Stimulated activated CD4-positive, alpha-beta T cell treated with anti-CD3 and anti-CD28 coated beads, Interleukin-4, amount 100 ng/mL, for 4 hours (primary cell): ENCODE measurements around the gene BICDL2.
A peak's percentile ranks its signal among the peaks of the same experiment; 100 is the strongest.
"Not testable (repeated sequence)": the region's sequence is repeated elsewhere in the genome, so short reads cannot be mapped to it uniquely, and the experiment has no call there.

ENCODE experiments used
- DNase-seq, 2 experiments: peaks; one replicate each; pipeline ENCODE4 v3.0.0-alpha.2; 2020

BICDL2 gene, protein sequence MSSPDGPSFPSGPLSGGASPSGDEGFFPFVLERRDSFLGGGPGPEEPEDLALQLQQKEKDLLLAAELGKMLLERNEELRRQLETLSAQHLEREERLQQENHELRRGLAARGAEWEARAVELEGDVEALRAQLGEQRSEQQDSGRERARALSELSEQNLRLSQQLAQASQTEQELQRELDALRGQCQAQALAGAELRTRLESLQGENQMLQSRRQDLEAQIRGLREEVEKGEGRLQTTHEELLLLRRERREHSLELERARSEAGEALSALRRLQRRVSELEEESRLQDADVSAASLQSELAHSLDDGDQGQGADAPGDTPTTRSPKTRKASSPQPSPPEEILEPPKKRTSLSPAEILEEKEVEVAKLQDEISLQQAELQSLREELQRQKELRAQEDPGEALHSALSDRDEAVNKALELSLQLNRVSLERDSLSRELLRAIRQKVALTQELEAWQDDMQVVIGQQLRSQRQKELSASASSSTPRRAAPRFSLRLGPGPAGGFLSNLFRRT

DNA sequence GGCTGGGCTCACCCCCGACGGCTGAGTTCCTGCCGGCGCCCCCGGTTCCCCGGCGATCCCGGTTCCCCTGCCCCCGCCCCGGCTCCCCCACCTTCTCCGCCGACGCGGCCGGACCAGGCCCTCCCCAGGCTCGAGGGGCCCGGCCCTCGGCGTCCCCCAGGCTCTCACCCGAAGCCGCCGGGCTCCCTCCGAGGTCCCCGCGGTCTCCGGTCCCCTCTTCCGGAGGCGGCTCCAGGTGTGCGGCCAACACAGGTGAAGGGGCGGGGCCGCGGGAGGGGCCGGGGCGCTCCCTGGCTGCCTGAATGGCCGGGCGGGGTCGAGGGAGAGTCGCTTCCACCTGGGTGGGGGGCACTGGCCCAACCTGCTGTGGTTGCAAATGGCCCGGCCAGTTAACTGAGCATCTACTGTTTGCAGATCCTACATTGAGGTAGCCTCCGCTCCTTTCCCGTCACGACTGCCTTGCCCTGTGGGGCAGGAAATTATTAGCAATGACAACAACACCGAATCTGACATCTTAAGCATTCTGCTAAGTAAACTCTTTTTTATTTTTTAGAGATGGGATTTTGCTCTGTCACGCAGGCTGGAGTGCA is at the start of gene BICDL2:
Gene BICDL2, minus strand, starts transcription at position 219 of the 590 bp plus-strand sequence. CDS start 1,448 bp downstream, outside the sequence.
- DNase-seq, result no peak

DNA sequence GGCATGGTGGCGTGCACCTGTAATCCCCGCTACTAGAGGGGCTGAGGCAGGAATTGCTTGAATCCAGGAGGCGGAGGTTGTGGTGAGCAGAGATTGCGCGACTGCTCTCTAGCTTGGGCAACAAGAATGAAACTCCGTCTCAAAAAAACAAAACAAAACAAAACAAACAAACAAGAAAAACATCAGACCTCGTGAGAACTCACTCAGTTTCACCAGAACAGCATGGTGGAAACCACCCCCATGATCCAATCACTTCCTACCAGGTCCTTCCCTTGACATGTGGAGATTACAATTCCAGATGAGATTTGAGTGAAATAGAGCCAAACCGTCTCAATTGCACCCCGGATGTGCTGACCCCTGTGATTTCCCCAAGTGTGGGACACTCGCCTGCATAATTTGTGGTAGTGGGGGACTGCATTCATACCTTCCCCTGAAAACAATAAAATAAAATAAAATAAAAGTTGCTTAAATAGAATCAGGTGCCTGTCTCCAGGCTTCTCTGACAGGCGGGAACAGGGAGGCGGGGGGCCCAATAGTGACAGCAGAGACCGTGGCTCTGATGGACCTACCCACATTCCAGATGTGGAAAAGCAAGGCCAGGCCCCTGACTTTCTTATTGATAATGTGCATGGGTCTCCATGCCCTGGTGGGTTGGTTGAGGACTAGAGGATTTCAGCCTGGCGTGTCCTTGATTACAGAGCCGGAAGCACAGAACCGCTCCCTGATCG is 49.3 kb upstream of the BICDL2 start:
- DNase-seq, result no peak

DNA sequence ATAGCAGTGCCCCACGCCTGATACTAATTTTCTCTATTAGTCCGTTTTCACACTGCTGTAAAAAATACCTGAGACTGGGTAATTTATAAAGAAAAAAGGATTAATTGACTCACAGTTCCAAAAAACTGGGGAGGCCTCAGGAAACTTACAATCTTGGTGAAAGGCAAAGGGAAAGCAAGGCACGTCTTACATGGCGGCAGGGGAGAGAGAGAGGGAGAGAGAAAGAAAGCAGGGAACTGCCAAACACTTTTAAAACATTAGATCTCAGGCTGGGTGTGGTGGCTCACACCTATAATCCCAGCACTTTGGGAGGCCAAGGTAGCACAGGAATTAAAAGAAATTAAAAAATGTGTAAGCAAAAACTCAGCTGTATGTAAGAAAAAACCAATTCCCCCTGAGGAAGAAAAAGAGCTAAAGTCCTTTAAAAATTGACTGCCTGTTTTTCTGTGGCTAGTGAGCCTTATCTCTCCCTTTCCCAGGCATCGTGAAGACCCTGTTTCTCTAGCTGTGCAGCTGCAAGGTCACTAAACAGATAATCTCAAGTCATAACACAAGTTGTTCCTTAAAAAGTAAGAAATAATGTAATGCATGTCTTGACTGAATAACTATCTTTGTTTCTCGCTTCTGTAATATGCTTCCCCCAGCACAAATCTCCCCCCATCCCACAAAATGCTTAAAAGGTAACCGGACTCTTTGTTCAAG is 48.4 kb upstream of the BICDL2 start:
- DNase-seq, result no peak

DNA sequence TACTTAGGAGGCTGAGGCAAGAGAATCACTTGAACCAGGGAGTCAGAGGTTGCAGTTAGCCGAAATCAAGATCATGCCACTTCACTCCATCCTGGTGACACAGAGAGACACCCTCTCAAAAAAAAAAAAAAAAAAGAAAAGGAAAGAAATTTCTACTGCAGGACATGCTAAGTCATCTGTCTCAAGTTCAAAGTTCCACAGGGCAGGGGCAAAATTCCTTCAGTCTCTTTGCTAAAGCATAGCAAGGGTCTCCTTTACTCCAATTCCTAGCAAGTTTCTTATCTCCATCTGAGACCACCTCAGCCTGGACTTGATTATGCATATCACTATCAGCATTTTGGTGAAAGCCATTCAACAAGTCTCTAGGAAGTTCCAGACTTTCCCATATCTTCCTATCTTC is 47.7 kb upstream of the BICDL2 start:
- DNase-seq, result no peak

DNA sequence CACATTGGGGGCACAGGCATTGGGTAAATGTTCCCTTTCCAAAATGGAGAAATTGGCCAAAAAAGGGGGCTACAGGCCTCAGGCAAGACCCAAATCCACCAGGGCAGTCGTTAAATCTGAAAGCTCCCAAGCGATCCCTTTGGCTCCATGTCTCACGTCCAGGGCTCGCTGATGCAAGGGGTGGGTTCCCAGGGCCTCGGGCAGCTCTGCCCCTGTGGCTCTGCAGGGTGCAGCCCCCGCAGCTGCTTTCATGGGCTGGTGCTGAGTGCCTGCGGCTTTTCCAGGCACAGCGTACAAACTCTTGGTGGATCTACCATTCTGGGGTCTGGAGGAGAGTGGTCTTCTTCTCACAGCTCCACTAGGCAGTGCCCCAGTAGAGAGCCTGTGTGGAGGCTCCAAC is 46.7 kb upstream of the BICDL2 start:
- DNase-seq, result not testable (repeated sequence)

DNA sequence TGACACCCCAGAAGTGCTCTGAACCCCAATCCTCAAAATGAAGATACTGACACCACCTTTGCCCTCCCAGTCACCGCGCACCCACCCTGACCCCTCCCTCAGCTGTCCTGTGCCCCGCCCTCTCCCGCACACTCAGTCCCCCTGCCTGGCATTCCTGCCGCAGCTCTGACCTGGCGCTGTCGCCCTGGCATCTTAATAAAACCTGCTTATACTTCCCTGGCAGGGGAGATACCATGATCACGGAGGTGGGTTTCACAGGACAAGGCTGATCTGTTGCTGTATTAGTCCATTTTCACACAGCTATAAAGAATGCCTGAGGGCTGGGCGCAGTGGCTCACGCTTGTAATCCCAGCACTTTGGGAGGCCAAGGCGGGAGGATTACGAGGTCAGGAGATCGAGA is 45.2 kb upstream of the BICDL2 start:
- not testable (repeated sequence) for DNase-seq

DNA sequence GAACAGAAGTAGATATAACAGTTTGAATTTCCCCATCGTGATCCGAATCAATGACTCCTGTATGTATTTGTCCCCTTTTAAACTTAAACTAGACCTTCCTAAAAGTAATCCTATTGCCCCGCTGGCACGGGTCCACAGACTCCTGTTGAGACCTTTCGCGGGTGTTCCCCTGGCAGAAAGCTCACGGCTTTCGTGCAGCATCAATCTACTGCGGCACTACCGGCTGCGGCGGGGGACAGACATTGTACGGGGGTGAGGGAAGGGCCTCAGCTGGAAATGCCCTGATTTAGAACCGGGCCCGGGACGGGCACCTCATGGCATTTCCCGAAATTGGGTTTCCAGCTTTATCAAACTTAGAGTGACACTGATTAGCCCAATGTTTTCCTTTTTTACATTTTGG is 43.3 kb upstream of the BICDL2 start:
- no peak for DNase-seq

DNA sequence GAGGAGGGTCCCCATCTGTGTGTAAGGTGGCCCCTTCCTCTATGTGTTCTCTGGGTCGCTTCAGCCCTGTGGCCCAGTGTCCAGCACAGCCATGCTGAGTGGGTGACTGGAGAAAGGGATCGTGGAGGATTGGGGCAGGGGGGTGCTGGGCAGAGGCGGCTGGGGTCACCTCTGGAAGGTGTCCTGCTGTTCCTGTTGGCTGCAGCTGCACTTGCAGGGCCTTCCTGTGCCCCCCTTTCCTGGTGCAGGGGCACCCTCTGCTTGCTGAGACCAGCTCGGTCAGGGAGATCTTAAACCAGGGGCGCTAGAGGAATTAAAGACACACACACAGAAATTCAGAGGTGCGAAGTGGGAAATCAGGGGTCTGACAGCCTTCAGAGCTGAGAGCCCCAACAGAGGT is 39.8 kb upstream of the BICDL2 start:
- DNase-seq, result no peak

DNA sequence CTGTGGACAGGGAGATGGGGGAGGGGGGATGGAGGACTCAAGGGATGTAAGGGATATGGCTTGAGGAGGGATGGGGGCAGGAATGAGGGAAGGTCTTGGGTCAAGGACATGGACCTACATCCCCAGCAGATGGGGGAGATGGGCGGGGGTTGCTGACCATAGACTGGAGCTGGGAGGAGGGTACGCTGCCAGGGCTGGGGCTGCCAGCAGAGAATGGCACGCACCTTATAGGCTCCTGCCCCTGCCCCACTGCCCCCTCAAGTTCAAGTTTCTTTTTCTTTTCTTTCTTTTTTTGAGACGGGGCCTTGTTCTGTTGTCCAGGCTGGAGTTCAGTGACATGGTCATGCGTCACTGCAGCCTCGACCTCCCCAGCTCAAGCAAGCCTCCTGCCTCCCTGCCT is 39.2 kb upstream of the BICDL2 start:
- DNase-seq, result not testable (repeated sequence)

DNA sequence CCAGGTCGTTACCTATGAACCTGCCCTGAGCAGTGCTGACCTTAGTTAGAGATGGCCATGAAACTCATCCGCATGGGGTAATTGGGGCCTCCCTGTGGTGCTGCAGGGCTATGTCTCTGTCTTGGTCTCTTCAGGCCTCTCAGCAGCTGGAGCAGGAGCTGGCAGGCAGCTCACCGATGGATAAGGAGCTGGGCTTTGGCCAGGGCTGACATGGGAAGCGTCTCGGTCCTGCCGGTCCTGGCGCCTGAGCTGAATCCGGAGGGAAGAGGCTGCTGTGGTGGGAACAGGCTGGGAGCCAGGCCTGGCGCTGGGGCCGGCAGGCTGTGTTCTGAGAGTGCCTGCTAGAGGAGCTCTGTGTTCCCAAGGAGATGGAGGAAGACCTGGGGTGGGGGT is 38.8 kb upstream of the BICDL2 start:
- DNase-seq, result no peak

DNA sequence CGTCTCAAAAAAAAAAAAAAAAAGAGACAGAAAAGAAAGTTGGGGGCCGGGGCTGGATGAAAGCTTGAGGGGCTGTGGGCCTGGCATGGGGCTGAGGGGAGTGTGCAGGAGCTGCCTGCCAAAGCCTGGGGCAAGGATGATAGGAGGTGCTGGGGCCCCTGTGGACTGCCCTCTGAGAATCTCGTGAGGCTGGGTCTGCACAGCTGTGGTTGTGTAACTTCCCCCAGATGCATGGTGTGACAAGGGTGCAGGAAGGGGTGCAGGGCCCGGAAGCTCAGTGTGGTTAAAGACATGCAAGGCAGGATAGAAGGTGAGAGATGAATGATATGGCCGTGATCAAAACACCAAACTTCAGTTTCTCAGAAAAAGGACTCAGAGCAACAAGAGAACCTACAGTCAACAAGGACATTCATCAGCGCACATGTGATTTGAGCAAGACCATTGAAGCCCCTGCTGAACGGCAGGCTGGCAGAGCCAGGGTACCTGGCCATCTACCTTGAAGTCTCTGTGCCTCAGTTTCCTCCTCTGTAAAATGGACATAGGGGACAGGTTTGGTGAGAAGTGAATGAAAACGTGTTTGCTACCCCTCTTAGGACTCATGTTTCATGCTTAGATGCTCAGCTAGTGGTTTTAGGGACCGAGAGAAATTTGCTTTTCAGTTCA is 38.2 kb upstream of the BICDL2 start:
- DNase-seq, result peak; percentile 50 to 70

DNA sequence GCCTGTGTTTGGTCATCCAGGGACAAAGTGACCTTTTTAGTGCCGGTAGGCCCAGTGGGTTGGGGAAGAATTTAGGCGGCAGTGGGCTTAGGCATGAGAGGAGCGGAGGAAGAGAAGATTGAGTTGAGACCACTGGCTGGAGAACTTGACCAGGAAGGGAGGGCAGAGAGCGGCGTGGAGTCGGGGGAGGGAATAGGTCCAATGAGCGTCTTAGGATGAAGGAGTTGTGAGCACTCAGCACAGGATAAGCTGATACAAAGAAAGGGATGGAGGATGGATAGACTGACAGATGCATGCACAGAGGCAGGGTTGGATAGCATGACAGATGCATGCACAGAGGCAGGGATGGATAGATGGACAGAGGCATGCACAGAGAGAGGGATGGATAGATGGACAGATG is 36.7 kb upstream of the BICDL2 start:
- no peak for DNase-seq

DNA sequence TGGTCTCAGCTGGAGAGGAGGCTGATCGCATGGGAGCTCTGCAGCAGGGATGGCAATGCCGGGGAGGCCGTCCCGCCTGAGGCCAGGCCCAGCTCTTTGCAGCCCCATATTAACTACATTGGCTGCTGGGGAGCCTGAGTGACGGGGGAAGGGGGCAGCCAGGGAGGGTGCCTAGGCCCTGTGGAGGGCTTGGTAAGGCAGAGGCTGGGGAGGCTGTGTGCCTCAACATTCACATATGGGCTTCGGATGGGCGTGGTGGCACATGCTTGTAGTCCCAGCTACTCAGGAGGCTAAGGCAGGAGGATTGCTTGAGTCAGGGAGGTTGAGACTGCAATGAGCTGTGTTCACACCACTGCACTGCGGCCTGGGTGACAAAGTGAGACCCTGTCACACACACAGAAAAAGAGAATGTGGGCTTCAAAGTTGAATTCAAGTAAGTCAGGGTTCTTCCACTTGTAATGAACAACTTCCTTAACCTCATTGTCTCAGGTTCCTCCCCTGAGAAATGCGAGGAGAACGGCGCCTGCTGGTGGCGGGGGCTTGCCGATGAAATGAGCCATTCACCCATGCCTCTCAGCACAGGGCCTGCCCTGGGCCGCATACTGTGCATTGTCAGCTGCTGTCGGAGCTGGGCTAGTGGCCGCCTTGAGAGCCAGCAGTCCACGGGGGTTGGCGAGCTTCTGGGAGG is 36.0 kb upstream of the BICDL2 start:
- not testable (repeated sequence) for DNase-seq

DNA sequence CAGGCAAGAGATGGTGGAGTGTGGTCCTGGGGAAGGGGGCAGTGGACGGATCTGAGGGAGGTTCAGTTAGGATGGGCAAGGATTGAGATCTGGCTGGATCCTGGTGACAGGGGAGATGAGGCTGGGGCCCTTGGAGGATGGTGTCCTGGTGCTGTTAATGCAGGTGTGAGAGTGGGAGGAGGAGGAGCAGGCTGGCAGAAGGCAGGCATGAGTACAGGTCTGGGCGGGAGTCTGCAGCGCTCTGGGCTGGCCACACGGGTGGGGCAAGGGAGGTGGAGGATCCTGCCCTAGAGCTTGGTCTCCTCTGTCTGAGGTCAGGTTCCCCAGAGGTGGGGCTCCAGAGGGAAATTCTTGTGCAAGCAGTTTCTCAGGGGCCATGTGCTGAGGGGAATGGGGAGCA is 35.4 kb upstream of the BICDL2 start:
- not testable (repeated sequence) for DNase-seq

DNA sequence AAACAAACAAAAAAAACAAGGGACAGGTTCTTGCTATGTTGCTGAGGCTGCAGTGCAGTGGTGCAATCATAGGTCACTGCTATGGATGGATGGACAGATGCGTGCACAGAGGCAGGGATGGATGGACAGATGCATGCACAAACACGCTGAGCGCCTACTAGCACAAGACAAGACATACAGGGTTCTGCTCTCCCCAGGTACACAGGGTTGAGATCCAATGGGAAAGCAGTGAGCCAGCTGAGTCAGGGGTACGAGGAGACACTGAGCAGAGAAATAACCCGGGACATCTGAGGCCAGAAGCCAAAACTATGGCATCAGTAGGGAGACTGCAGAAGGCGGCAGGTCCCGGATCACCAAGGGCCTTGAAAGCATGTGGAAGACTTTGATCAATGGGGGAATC is 34.9 kb upstream of the BICDL2 start:
- no peak for DNase-seq

DNA sequence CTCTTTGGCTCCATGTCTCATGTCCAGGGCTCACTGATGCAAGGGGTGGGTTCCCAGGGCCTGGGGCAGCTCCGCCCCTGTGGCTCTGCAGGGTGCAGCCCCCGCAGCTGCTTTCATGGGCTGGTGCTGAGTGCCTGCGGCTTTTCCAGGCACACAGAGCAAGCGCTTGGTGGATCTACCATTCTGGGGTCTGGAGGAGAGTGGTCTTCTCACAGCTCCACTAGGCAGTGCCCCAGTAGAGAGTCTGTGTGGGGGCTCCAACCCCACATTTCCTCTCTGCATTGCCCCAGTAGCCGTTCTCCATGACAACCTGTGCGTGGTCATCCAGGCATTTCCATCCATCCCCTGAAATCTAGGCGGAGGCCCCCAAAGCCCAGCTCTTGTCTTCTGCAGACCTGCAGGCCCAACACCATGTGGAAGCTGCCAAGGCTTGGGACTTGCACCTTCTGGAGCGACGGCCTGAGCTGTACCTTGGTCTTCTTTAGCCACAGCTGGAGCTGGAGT is 33.9 kb upstream of the BICDL2 start:
- DNase-seq, result no peak

DNA sequence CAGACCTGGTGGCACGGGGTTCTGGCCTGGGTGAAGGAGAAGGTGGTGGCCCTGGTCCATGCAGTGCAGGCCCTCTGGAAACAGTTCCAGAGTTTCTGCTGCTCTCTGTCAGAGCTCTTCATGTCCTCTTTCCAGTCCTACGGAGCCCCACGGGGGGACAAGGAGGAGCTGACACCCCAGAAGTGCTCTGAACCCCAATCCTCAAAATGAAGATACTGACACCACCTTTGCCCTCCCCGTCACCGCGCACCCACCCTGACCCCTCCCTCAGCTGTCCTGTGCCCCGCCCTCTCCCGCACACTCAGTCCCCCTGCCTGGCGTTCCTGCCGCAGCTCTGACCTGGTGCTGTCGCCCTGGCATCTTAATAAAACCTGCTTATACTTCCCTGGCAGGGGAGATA is 32.4 kb upstream of the BICDL2 start:
- DNase-seq, result not testable (repeated sequence)

DNA sequence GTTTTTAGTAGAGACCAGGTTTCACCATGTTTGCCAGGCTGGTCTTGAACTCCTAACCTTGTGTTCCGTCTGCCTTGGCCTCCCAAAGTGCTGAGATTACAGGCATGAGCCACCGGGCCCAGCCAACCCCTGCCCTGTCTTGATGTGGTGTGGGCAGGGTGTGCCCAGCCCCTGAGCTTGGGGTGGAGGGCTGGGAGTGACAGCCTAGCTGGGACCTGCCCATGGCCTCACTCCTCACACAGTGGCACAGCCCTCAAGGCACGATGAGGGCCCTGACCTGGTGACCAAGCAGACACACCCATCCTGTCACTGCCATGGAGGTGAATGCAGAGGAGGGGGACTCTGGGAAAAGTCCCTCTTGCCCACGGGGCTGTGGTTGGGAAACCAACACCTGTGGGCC is 31.7 kb upstream of the BICDL2 start:
- no peak for DNase-seq

DNA sequence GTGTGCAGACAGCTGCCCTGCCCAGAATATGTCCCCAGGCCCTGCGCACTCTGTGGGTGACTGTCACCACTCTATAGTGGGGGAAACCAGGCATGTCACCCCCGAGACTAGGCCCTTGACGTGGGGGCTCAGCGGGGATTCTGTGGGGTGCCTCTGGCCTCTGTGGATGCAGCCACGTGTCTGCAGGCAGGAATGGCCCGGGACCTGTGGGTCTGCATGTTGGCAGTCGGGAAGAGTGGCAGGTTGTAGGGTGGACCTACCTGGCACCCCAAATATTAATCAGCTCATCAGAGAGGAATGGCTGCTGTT is 29.6 kb upstream of the BICDL2 start:
- no peak for DNase-seq

DNA sequence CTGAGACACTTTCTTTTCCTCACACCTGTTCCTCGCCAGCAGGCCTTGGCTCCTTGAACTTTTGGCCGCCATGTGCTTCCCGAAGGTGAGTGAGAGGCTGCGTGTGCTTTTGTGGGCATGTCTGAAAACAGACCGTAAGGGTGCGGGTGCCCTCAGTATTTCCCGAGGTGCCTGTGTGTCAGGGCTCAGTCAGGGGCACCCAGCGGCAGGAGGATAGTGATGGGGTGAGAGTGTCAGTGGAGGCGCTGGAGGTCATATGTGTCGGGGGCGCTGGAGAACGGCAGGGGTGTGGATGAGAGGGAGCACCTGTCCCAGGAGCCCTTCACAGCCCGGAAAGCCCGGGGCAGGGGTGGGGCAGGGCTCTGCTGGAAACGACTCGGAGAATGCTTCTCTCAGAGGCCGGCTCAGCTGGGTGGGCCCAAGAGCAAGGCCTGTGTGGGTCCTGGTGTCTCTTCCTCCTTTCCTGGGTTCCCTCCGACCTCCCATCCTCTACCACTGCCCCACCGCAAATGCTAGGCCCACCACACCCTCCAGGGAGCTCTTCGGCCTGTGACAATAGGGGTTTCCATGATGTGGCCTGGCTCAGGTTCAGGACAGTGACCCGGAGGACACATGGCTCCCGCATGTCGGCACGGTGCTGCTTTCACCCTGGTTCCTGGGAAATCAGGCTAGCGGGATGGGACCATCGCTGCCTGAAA is 29.1 kb upstream of the BICDL2 start:
- no peak for DNase-seq

DNA sequence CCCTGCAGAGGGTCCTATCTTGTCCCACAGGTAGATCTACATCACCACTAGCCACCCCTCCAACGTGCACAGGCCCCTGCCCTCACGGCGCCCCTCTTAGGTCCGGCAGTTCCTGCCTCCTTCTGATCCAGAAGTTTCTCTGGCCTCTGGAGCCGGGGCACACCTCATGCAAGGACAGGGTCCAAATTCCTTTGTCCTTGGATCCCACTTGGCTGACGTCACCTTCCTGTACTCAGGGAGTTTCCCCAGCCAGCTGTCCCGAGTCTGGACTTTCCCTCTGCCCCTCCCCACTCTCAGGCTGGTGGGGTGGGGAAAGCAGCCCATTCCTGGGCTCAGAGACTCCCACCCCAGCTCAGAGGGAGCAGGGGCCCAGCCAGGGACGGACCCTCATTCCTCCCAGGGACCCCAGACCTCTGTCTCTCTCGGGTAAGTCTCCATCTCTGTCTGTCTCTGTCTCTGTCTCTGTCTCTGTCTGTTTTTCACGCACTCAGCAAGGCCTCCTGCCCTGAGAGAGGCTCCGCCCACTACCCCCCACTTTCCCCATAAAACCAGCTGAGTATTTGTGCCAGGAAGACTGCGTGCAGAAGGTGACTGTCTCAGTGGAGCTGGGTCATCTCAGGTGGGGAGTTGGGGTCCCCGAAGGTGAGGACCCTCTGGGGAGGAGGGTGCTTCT is 28.5 kb upstream of the BICDL2 start, which contains the start of gene IL32:
Gene IL32, plus strand, starts transcription at position 572 of the 673 bp plus-strand sequence. CDS start 172 bp downstream, outside the sequence.
- peak; percentile 66 to 74 for DNase-seq
